Sciatic nerve (tissue), 2 donors: ENCODE results near the gene PSMB10. TPM values are rescaled to one million over a fixed set of nuclear protein-coding genes. Genes with fewer than 3 reads are reported as not detected.
"Not testable (repeated sequence)": the region's sequence is repeated elsewhere in the genome, so short reads cannot be mapped to it uniquely, and the experiment has no call there.

Experiments
- ATAC-seq: fragments of 200-7000 bp; cut with Tn5 transposase; one replicate; pipeline ENCODE4 v1.9.1; 2020; ENCODE audit warnings: mild to moderate bottlenecking, moderate library complexity
- DNase-seq: peaks from one replicate; pipeline ENCODE4 v3.0.0-alpha.2; 2020; ENCODE audit warnings: low spot score
- intact Hi-C: fragments of 100-400 bp; cut with DNase I; formaldehyde crosslinking; loops from one replicate; pipeline ENCODE4 v1.14.2; 2022
- total RNA-seq: library from RNA; stranded (reverse); fragmentation: NEBNext Ultra II Directional; extraction: Animal tissue kit (Norgen Biotek cat#: 25700); gene quantifications from one replicate; pipeline ENCODE4 v1.2.1, GENCODE V29; 2021
- donor health status: DM: no; HTN: no; CAD: no.
- donor health status: DM: no; HTN: no; CAD: no.

The PSMB10 gene
- 35.3 TPM for total RNA-seq

- peak; percentile 46 for ATAC-seq
- intact Hi-C loops = no loop called here
- DNase-seq = peak; percentile 73
These were observed at the start of gene PSMB10 for GRCh38 chr16:67936124-67936879. TSS of gene PSMB10 (minus strand) at chr16:67936850. CDS start at chr16:67936749, 101 bp downstream.

- no peak for DNase-seq
- intact Hi-C loops = no loop called here
- ATAC-seq = no peak
These were observed 45.5 kb upstream of the PSMB10 start for GRCh38 chr16:67982011-67982696.

- intact Hi-C loops = no loop called here
- ATAC-seq (no peak), DNase-seq (no peak)
These were observed 43.5 kb upstream of the PSMB10 start, which contains the start of gene DPEP3 for GRCh38 chr16:67979955-67980678. TSS of gene DPEP3 (minus strand) at chr16:67980499. CDS start at chr16:67980380, 119 bp downstream.

DNA sequence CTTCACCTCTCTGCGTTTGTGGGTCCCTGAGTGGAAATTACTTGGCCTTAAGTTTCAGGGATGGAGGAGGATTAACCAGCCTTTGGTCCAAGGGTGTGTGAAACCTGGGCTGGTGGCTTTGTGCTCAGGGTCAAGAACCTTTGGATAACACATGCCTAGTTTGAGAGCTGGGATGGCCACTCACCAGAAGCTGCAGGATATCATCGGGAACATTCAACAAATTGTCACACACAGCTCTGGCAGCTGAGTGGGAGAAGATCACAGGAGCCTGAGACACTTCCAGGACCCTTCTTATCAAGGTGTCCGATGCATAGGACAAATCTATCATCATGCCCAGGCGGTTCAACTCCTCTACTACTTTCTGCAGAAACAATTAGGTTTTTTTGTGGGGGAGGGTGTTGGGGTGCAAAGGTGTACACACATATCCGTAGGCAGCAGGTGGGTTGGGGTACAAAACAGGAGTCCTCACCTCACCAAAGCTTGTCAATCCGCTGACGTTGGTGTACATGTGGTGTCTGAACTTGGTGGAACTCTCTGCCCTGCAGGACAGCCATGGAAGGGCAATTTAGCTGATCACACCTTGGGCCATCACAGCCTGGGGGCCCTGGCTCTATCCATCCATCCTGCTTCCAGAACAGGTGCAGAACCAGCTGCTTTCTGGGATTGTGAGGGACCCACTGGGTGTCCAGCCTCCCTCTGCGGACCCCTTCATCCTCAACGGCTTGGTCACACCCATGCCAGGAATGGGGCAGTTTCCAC lies 41.0 kb upstream of the PSMB10 start:
- ATAC-seq (no peak), DNase-seq (no peak)
- intact Hi-C loops = no loop called here

DNA sequence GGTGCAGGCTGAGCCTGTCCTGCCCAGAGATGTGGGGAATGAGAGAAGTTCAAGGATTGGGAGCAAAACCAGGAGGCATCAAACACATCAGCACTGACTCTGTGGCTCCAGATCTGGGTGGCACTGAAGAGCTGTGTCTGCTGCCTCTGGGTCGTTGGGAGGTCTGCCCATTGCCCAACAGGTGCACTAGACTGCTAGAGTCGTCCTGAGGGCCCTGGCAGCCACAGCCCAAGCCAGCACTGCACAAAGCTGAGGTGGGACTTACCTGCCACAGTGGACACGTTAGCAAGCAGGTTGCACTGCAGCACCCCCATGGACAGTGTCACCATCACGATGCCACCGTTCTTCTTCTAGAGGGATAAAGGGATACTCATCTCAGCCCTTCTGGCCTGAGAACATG lies 40.4 kb upstream of the PSMB10 start:
- intact Hi-C loops = no loop called here
- DNase-seq (no peak), ATAC-seq (no peak)

- intact Hi-C loops = no loop called here
- ATAC-seq (no peak), DNase-seq (no peak)
These were observed 39.6 kb upstream of the PSMB10 start for GRCh38 chr16:67976205-67976604.

DNA sequence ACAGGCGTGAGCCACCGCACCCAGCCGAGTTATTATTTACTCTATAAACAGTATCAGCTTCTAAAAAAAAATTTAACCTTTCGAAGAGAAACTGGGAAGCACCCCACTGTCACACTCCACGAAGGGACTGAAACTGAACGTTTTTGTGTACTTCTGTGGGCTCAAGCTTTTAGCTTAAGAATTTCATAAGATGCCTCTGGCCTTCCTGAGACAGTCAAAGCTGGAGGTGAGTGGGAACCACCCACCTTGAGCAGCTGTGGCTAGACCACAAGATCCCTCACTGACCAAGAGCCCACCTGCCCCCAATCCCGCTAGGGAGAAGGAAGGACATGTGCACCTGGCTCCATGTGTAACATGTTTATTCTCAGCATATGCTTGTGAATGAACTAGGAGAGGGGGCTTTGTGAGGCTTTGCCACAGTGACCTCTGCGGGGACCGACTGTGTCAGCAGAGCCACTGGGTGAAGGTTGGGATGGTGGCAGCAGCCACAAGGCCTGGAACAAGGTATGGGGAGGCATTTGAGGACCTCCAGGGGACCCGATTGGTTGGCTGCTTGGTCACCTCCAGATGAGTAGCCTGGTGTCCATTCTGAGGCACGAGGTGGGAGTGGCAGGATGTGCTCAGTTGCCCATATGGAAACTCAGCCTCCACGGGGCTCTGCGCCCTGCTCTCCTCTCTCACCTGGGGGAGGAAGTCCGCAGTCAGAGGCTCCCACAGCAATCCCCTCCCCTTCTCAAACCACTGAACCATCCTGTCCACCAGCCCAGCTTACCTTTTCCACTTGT lies 38.9 kb upstream of the PSMB10 start:
- intact Hi-C loops = no loop called here
- ATAC-seq = no peak

DNA sequence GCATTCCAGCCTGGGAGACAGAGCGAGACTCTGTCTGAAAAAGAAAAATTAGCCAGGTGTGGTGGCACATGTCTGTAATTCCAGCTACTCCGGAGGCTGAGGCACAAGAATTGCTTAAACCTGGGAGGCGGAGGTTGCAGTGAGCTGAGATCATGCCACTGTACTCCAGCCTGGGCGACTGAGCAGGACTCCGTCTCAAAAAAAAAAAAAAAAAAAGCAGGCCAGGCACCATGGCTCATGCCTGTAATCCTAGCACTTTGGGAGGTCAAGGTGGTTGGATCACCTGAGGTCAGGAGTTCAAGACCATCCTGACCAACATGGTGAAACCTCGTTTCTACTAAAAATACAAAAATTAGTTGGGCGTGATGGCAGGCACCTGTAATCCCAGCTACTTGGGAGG lies 35.6 kb upstream of the PSMB10 start:
- DNase-seq, ATAC-seq, intact Hi-C loops: not testable (repeated sequence)

More for the DNA sequence above, 38.9 kb upstream of the PSMB10 start:
- no peak for DNase-seq

DNA sequence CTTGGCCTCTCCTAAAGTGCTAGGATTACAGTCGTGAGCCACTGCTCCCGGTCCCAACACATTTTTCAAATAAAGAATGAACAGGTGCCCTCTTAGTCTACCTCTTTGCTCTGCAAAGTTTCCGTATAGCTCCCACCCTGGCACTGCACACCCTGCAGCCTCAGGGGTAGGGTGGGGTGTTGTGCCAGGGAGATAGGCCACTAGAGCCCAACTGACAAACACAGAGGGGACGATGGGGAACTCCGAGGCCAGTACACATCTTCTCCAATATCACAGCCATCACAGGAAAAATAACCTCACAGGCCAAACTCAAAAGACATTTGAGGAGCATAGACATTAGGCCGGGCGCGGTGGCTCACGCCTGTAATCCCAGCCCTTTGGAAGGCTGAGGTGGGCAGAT lies 34.5 kb upstream of the PSMB10 start:
- ATAC-seq (no peak), DNase-seq (no peak)
- intact Hi-C loops = no loop called here

DNA sequence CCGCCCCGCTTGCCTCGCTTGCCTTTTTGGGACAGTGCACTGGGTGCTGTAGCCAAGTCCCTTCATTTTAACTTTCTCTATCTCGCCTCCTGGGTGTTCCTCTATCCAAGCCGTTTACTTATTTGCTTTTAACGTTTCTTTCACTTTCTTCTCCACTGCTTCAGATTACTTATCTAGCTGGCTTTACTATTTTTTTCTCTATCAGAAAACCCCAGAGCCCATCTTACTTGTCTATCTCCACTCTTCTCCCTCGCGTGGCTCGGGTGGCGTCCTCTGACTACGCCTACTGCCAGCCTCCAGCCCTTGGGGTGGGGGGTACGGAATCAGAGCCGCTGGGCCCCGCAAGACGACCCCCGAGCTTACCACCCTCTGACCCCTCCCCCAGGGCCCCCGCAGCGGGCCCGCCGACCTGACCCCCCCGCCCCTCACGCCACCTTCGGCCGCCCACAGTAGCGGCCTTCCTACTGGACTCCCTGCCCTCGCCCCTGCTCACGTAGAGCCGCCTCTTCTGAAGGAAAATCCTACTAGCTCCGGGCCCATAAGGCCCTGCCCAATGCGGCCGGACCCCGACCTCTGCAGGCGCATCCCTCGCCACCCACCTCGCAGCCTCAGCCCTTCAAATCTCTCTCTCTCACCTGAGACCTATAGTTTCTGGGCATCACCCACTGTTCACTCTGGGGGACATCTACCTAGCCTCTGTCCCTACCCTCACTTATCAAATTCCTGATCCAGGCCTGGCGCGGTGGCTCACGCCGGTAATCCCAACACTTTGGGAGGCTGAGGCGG lies 32.8 kb upstream of the PSMB10 start:
- intact Hi-C loops = no loop called here
- DNase-seq (no peak), ATAC-seq (peak; percentile 37)

GRCh38 chr16:67968400-67969253 lies 32.0 kb upstream of the PSMB10 start, which contains the start of gene SLC12A4:
TSS of gene SLC12A4 (minus strand) at chr16:67968637. CDS start at chr16:67968553, 84 bp downstream.
- intact Hi-C loops = no loop called here
- peak; percentile 93 for DNase-seq
- ATAC-seq = peak; percentile 93

GRCh38 chr16:67967958-67968399 lies 31.3 kb upstream of the PSMB10 start:
- ATAC-seq = no peak
- intact Hi-C loops = no loop called here
- DNase-seq = peak; percentile 77

GRCh38 chr16:67967183-67967957 lies 30.7 kb upstream of the PSMB10 start:
- no peak for DNase-seq
- no peak for ATAC-seq
- intact Hi-C loops = no loop called here

DNA sequence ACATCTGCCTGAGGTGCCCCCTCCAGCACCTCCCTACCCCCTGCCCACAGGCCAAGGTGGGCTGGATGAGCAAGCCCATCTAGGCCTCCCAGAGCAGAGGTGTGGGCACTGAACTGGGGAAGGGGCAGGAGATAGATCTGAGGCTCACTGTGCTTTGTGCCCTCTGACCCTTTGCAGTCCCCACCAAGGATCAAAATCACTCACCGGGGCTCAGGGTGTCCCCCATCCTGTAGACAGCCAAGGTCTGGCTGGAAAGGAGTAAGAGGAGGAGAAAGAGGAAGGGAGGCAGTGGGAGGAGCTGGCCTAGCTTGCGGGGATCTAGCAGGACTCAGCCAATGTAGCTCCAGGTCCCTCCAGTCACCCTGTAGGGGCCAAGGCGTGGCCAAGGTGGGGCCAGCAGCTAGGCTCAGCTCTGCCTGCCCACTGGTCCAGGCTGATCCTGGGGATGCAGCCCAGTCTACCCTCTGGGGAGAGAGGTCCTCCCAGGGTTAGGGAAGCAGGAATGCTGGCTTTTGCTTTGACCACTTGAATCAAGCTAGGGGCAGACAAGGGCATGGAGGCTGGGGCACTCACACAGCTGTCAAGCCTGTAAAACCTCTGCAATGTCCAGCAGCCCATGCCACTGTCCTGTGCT lies 30.0 kb upstream of the PSMB10 start:
- ATAC-seq (peak; percentile 16), DNase-seq (no peak)
- intact Hi-C loops = no loop called here
